Ishikawa (cell line): ENCODE data around the gene FCHO1.

Experiments used
- CEBPB ChIP-seq: IDR thresholded peaks from 2 replicates; pipeline ENCODE4 v1.6.1; 2012
- CREB1 ChIP-seq: IDR thresholded peaks from 2 replicates; pipeline ENCODE4 v1.6.1; 2012; ENCODE audit warnings: low read depth
- EP300 ChIP-seq: IDR thresholded peaks from 2 replicates; pipeline ENCODE4 v1.6.1; 2012; ENCODE audit warnings: borderline replicate concordance
- FOXM1 ChIP-seq: IDR thresholded peaks from 2 replicates; pipeline ENCODE4 v1.6.1; 2012; ENCODE audit warnings: low read depth, borderline replicate concordance
- RAD21 ChIP-seq: IDR thresholded peaks from 2 replicates; pipeline ENCODE4 v1.6.1; 2012; ENCODE audit warnings: low read depth
- REST ChIP-seq: IDR thresholded peaks from 2 replicates; pipeline ENCODE4 v1.6.1; 2012; ENCODE audit warnings: low read depth, mild to moderate bottlenecking
- TAF1 ChIP-seq: IDR thresholded peaks from 2 replicates; pipeline ENCODE4 v1.6.1; 2012; ENCODE audit warnings: low read depth, mild to moderate bottlenecking
- USF1 ChIP-seq: IDR thresholded peaks from 2 replicates; pipeline ENCODE4 v1.6.1; 2012

GRCh38 chr19:17832443-17833208 is 81.3 kb downstream of the FCHO1 start:
- TF ChIP-seq EP300 (no peak), CREB1 (no peak), CEBPB (no peak), TAF1 (no peak), USF1 (no peak), RAD21 (no peak), REST (no peak), FOXM1 (no peak)
